ENCODE measurements around the gene ITGBL1.

Gene ITGBL1

DNA sequence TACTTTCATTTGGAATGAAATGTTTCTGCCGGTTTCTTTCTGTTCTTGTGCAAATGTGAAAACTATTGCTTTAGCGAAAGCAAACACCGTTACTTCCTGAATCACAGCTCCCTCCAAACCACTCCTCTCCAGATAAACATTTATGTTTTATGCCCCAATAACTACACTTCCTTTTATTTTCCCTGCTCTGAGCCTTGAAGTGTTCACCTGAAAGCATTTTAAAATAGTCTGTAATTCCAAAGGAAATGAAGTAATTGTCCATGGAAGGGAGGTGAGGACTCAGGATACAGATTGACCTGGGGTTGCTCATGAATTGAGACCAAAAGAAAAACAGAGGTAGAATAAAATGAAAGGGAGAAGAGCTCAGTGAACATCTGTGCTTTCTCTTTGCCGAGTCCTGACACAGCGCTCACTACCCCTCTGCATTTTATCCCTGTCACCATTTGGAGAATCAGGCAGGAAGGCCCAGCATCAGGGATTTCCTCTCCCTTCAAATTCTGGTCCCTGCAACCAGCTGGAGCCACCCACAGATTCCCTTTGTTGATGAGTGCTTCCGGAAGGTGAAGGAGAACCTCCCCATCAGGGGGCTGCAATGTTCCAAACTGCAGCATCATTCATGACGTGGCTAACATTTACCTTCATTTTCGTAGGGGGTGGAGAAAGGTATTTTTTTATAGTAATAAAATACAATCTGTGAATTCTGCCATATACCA, 171.9 kb downstream of the ITGBL1 start:
- in situ Hi-C loops (cut with MboI; ENCODE audit: low sequenced_read_pairs), result no loop called here

DNA sequence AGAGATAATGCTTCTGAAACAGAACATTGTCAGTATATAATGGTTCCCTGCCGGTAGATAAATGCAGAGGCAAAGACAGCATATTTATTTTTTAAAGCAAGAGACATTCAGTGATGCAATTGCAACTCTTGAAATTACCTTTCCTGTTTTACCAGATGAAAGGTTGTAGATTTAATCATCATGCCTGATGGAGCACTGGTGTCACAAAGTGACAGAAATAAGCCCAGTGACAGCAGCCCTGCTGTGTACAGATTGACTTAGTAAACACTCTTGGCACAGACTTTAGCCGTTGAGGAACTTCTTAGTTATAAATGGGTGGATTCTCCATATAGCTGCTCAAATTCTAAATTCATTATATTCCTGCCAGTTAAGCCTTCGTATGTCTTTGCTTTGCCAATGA, 172.5 kb downstream of the ITGBL1 start:
- in situ Hi-C loops (cut with MboI; ENCODE audit: low sequenced_read_pairs), result no loop called here

DNA sequence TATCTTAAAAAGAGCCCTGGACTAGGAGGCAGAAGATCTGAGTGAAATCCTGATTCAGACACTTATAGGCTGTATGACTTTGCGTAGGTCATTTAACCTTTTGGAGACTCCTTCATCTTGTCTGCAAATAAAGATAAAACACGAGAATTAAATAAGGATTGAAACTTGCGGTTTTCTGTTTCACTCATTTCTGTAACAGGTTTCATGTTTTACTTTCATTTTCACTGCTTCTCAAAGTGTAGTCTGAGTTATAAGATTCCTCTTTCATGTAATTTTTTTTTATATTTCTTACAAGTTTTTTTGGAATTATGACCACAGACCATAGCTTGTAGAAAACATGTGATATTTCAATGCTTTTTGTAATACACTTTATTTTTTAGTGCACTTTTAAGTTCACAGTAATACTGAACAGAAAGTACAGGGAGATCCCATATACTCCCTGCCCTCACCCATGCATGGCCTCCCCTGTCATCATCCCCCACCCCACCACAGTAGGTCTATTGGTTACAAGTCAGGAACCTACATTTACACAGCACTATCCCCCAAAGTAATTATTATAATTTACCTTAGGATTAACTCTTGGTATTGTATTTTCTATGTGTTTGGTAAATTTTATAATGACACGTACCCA, 174.6 kb downstream of the ITGBL1 start:
- in situ Hi-C loops (cut with MboI; ENCODE audit: low sequenced_read_pairs), result no loop called here

DNA sequence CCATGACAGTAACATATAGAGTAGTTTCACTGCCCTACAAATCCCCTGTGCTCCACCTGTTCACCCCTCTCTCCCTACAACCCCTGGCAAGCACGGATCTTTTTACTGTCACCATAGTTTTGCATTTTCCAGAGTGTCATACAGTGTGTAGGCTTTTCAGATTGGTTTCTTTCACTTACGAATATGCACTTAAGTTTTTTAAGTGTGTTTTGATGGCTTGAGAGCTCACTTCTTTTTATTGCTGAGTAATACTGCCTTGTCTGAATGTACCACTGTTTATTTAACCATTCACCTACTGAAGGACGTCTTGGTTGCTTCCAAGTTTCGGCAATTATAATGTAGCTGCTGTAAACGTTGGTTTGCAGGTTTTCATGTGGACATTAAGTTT, 175.1 kb downstream of the ITGBL1 start:
- in situ Hi-C loops (cut with MboI; ENCODE audit: low sequenced_read_pairs), result no loop called here

DNA sequence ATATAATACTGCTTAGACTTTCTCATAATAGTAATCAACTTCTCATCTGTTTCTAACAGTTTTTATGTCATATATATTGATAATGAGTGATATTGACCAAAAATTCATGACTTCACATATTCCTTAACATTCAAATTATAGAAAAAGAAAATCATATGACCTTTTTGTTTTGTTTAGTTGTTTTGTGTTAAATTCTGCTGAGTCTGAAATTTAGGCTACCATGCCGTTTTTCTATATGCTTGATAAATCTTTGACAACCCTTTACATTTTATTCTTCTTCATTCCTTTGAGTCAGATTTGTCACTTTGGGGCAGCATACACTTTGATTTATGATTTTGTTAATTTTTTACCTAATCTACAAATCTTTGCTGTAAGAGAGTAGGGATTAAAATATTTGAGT, 176.4 kb downstream of the ITGBL1 start:
- in situ Hi-C loops (cut with MboI; ENCODE audit: low sequenced_read_pairs), result no loop called here

DNA sequence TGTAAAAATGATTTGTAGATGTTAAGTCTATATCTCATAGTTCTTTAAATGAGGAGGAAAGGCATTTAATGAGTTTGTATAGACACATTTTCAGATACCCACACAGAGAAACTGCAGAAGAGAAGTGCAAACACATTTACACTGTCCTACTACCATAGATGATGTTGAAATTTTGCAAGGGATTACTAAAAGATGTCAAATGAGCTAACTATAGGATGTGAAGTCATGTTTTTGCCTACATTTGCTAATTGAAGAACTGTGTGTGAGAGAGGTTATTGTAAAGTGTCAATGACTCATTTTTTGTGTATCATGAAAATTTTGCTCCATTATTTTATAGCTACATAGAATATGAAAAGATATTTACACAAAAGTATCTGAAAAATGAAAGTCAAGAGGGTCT, 178.9 kb downstream of the ITGBL1 start:
- in situ Hi-C loops (cut with MboI; ENCODE audit: low sequenced_read_pairs), result no loop called here

DNA sequence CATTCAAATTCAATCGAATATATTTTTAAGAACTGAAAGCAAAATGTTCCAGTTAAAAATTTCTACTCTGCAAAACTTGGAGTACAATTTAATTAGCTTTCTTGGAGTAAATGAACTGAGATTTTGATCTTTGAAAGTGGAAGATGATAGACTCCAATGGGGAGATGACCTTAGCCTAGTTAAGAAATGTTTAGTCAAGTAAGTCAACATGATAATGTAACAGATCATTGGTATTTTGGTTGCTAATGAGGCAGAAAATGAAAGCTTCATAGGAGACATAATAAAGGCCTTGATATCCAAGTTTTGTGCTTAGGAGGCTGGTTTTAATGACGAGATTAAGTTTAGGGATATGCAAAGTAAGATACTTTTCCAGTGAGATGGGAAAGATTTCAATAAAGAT, 181.7 kb downstream of the ITGBL1 start:
- in situ Hi-C loops (cut with MboI; ENCODE audit: low sequenced_read_pairs), result no loop called here

DNA sequence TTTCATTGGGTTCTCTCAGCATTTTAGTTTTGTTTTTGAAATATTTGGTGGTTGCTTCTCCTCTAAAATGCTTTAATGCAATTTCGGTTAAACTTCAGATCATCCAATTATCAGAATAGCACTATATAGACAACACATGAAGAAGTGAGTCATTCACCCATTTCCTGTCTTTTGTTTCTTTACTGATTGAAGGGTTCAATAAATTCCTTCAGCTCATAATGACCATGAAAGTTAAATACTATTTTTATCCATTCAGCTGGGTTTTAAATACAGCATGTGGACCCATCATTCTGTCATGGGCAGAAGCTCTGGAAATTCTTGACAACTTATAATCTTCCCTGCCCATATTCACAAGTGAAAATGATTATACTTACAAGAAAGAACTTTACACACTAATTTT, 187.2 kb downstream of the ITGBL1 start:
- in situ Hi-C loops (cut with MboI; ENCODE audit: low sequenced_read_pairs), result no loop called here

DNA sequence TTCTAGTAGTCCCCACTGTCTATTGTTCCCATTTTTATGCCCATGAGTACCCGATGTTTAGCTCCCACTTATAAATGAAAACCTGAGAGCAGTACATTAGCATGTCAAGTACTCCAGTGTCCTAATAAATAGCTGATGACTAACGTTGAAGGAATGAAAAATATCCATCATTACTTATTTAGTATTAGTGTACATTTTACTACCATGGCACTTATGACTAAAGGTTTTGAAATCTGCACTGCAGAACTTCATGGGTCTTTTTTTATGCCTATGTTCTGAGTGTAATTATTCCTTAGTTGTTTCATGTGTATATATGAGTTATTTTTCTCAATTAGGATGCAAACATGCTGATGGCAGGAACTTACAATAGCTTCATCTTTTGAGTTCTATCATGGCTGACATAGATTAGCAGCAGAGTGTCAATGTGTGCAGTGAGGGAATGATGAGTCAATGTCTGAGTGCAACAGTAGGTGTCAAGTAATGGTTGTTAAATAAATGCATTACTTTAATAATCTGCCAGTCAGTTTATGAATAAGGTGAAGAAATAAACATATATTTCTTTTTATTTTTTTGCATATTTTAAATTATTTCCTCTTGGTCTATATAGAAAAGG, 188.4 kb downstream of the ITGBL1 start:
- in situ Hi-C loops (cut with MboI; ENCODE audit: low sequenced_read_pairs), result no loop called here

DNA sequence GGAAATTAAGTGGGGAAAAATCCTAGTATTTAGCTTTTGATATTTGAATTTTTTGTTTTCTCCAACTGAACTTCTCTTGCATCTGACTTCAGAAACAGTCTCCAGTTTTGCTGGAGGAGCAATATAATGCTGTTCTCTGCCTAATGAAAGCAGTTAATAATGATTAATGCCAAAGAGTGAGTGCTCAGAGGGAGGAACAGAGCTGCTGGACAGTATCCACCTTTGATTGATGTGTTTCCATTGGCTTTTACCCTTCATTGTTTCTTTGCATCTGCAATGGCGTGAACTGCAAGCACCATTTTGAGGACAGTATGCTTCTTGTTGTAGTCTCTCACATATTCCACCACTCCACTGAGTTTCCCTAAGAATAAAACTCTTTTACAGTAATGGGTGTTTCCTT, 193.4 kb downstream of the ITGBL1 start:
- in situ Hi-C loops (cut with MboI; ENCODE audit: low sequenced_read_pairs), result no loop called here

DNA sequence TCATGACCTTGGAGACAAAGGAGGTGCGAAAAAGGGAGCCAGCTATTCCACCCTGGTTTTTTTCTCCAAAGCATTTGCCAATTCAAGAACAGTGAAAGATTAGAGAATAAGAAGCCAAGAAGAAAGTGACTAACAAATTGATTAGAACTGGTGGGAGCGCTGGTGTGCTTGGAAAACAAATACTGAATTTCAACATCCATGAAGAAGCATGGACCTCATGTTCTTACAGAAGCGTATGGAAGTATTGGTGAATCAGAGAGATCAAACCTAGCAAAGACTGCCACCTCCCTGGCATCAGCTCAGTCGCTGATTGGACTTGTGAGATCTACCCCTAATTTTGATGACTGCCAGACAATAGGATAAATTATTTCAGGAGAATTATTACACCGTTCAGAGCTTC, 195.3 kb downstream of the ITGBL1 start:
- in situ Hi-C loops (cut with MboI; ENCODE audit: low sequenced_read_pairs), result no loop called here

DNA sequence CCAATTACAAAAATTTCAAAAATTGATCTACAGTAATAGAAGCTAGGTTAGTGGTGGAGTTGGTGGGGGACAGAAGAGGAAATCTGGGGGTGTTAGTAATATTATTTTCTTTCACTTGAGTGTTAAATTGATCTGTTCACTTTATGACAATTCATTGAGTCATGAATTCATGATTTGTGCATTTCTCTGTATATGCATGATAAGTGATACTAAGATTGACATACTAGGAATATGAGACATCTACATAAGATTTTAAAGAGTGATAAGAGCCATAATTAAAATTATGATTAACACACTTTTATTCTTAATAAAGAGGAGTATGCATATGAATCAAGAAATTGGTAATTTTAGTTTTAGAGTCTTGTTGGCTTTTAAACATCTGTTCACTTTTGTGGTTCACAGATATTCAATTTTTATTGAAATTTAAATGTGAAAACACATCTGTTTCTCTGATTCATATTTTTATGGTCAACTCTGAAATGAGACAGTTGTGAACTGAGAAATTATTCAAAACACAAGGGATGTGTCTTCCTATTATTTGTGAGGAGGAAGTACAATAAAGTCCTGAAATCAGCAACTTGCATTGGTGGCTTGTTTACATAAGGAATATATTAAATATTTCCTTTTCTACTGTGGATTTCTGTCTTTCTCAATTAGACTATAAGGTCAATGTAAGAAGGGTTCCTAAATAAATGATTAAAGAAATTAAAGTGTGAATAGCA, 196.5 kb downstream of the ITGBL1 start:
- in situ Hi-C loops (cut with MboI; ENCODE audit: low sequenced_read_pairs), result no loop called here

DNA sequence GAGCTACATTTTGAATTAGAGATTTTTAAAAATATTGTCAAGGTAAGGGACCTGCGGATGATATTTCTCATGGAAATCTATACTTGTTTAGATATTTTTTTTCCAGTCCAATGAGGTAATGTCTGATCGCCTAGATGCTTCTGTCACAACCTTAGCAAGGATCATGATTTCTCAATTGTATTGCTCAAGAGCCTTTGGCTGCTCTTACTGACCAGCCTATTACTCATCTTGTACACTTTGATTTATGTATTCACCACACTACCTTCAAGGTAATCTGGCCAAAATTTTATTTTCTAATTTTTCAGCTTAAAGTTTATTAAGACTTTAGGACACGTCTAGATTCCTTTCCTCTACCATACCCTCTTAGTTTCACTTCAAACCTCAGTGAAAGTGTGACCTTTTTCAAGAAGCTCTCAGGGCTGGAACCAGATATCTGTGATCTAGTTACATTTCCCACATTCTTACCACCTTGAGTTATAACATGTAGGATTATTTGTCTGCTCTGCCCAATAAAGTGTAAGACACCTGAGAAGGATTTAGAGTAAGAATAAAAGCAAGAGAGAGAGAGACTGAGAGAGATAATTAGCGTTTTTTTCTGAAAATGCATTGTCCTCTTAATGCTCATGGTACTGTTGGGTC, 197.1 kb downstream of the ITGBL1 start:
- in situ Hi-C loops (cut with MboI; ENCODE audit: low sequenced_read_pairs), result no loop called here

DNA sequence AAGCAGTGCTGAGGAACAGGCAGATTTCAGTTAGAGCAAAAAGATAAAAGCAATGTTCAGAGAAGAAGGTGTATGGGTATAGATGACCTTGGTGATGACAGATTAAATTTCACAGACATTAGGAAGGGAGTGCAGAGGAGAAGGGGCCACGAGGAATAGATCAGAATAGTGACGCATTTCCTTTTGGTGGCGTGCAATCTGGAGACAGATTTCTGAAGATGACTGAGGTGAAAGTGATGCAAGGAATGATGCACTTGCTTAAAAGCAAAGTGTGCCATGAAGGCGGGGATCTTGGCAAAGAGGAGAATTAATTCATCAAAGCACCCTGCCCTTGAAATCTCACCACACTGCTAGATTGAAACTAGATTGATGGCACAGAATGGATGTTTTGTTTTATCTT, 202.4 kb downstream of the ITGBL1 start:
- in situ Hi-C loops (cut with MboI; ENCODE audit: low sequenced_read_pairs), result no loop called here

DNA sequence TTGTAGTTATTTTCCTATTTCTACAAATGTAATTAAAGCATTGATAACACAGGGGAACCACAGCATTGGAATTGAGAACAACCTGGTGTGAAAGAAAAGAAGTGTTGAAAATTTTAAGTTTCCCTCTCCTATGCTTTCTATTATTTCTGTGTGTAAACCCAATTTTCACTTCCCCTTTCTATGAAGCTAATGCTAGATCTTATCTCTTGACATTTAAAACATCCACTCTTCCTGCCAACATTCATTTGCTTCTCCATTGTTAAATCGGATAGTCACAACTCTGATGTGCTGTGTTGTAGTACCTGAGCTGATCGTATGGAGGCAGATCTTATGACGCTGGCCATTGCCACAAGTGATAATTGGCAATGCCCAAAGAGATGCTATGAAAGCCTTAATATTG, 203.0 kb downstream of the ITGBL1 start:
- in situ Hi-C loops (cut with MboI; ENCODE audit: low sequenced_read_pairs), result no loop called here

DNA sequence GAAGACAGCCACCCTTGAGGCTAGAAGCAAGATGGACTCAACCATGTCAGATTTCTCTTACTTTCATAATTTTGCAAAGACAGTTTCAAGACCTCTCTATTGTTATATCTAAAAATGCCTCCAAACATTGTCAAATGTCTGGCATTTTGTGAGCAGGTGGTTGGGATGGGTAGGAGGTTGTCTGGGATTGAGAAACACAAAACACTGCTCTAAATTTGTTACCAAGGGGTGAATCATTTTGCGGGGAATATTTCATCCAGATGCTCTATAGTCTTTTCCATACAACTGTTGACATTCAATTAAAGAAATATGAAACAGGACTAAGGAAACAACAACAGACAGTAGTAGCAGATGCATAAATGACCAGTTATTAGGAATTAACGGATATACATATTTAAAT, 208.2 kb downstream of the ITGBL1 start:
- in situ Hi-C loops (cut with MboI; ENCODE audit: low sequenced_read_pairs), result no loop called here

DNA sequence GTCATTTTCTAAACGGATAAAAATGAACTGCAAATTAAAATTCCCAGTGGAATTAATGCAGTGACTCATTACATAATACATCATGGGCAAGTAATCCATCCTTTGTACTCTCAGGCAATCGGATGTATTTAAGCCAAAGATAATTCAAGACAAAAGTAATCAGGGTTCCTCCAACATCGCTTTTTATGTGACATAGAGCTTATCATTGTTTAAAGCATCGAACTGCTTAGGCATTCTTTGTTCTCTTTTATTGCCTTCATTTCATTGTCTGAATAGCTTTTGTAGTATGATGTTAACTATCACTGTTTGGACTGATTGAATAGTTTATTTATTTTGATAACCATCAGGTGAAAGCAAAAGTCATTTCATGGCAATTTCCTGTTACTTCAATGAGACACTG, 209.4 kb downstream of the ITGBL1 start:
- in situ Hi-C loops (cut with MboI; ENCODE audit: low sequenced_read_pairs), result no loop called here

DNA sequence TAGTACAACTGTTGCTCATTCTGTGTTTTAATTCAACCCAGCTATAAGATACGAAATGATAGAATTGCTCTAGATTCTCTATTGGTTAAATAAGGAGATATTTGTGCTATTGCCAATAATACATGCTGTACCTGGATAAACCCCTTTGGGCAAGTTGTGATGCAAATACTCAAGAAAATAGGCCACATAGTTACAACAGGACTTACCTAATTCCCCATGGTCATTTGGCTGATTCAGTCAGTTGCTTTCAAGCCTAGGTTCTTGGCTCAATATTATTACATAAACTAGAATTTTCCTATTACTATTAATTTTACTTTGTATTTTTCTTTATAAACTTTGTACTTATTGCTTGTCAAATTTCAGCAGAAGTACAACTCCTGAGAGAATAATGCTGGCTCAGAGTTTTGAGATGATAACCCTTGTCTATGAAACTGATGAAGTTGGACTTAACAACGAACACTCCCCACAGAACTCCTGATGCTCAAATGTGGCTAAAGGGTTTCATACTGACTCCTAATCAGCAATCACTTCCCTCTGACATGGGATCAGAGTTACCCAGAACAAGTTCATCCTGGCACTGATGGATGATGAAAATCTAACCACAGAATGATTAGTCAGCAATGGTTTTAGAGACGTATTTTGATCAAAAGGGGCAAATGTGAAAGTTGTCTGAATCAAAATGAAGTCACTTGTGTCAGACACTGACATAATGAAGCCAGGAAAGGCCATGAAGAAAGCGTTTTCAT, 221.1 kb downstream of the ITGBL1 start:
- in situ Hi-C loops (cut with MboI; ENCODE audit: low sequenced_read_pairs), result no loop called here

DNA sequence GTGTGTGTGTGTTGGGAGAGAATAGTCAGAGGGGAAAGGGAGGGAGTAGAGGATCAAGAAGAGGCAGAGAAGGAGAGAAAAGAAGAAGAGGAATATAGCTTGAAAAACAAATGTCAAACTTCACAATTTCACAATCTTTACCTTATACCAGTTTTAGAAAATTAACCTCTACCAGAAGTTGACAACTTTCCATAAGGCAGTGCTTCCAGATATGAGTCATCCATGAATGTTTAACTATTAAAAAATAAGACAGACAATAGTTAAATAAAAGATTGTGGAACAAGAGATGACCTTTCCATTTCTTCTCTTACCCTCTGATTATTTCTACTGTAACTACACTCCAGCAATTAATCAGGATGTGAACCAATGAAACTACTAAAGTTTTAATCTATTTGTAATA, 229.4 kb downstream of the ITGBL1 start:
- in situ Hi-C loops (cut with MboI; ENCODE audit: low sequenced_read_pairs), result no loop called here

DNA sequence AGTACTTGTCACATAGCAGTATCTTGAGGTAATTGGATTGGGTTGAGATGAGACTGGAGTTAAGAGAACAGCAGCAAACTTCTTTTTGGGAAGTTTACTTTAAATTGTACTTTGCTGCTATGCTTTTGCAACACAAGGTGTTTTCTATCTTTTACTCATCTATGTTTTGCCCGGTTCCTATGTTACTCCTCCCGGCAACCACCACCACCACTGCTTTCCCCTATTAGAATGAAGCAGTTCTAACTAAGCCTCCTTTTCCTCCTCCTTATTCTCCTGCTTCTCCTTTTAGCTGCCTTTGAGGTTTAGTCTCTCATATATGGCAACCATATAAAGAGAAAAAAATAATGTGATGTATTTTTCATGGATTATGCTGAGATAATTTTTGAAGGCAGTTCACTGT, 233.5 kb downstream of the ITGBL1 start:
- in situ Hi-C loops (cut with MboI; ENCODE audit: low sequenced_read_pairs), result no loop called here

DNA sequence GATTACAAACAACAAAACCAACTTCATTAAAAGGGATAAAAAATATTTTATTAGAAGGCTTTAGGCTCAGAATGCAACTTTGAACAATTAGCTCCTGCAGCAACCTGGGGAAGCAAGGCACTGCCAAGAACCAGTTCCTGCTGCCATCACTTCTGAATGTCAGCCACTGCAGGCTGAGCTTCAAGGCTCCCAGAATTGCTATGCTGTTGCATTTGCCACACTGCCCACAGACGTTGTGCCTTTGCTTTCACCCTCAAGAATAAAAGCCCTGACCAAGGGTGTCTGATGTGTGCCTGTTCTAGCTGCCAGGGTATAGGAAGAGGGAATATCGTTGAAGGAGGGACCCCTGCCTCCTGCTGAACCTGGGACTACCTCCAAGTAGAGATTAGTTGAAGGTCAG, 238.4 kb downstream of the ITGBL1 start:
- in situ Hi-C loops (cut with MboI; ENCODE audit: low sequenced_read_pairs), result no loop called here
